NCI-H345 (cell line): ENCODE data around the gene XYLT1.

Experiments used
- DNase-seq: peaks from one replicate; lab custom pipeline; 2025; lab: John Stamatoyannopoulos, UW

XYLT1 gene

GRCh38 chr16:17258077-17258599, 212.6 kb downstream of the XYLT1 start:
- no peak for DNase-seq

GRCh38 chr16:17257426-17258023, 213.2 kb downstream of the XYLT1 start:
- DNase-seq = no peak

- no peak for DNase-seq
These were observed 218.1 kb downstream of the XYLT1 start for GRCh38 chr16:17252701-17253100.

GRCh38 chr16:17252064-17252463, 218.7 kb downstream of the XYLT1 start:
- no peak for DNase-seq

- DNase-seq = peak; percentile 31
These were observed 219.3 kb downstream of the XYLT1 start for GRCh38 chr16:17251496-17251895.

- DNase-seq = no peak
These were observed 223.6 kb downstream of the XYLT1 start for GRCh38 chr16:17246974-17247732.

GRCh38 chr16:17246268-17246885, 224.4 kb downstream of the XYLT1 start:
- DNase-seq = no peak

- DNase-seq = no peak
These were observed 225.0 kb downstream of the XYLT1 start for GRCh38 chr16:17245776-17246175.

GRCh38 chr16:17244872-17245551, 225.7 kb downstream of the XYLT1 start:
- no peak for DNase-seq

- no peak for DNase-seq
These were observed 229.4 kb downstream of the XYLT1 start for GRCh38 chr16:17241264-17241835.

- no peak for DNase-seq
These were observed 232.3 kb downstream of the XYLT1 start for GRCh38 chr16:17238285-17239028.

GRCh38 chr16:17237350-17237944, 233.3 kb downstream of the XYLT1 start:
- no peak for DNase-seq

GRCh38 chr16:17235147-17235815, 235.5 kb downstream of the XYLT1 start:
- DNase-seq = no peak

- DNase-seq = no peak
These were observed 237.3 kb downstream of the XYLT1 start for GRCh38 chr16:17233318-17234002.

- no peak for DNase-seq
These were observed 238.3 kb downstream of the XYLT1 start for GRCh38 chr16:17232487-17232886.

GRCh38 chr16:17231972-17232371, 238.8 kb downstream of the XYLT1 start:
- DNase-seq = no peak

GRCh38 chr16:17230932-17231581, 239.7 kb downstream of the XYLT1 start:
- DNase-seq = no peak

GRCh38 chr16:17229766-17230165, 241.0 kb downstream of the XYLT1 start:
- no peak for DNase-seq

GRCh38 chr16:17229131-17229530, 241.6 kb downstream of the XYLT1 start:
- no peak for DNase-seq
